Adipose tissue (tissue), 3 donors: Measurements from ENCODE around the gene ELF2. TPM values are rescaled to one million over a fixed set of nuclear protein-coding genes. Genes with fewer than 3 reads are reported as not detected.
"Not testable (repeated sequence)": the region's sequence is repeated elsewhere in the genome, so short reads cannot be mapped to it uniquely, and the experiment has no call there.

Source experiments
- H3K27ac ChIP-seq: one replicate; pipeline ENCODE4 v1.5.1; 2013; ENCODE audit warnings: low read depth, low read length
- WGBS, 3 donors: extraction: QIAGEN DNeasy Blood & Tissue Kit; methylation state at CpG; one replicate each; pipeline ENCODE4 v1.1.7; 2013; 5-methylcytosine and 5-hydroxymethylcytosine counted together
- polyA plus RNA-seq, 3 donors: library from polyadenylated mRNA; stranded (reverse); fragments of 200-250 nt; gene quantifications; one replicate each; pipeline ENCODE4 v1.2.3, GENCODE V29; 2013
- donor health status: healthy with polysubstance abuse.
- donor health status: Bipolar disorder and iron deficiency.
- donor health status: healthy.

ELF2 gene
- 10 to 100 TPM; 11.8 to 17.0 (median 16.8) TPM for polyA plus RNA-seq

DNA sequence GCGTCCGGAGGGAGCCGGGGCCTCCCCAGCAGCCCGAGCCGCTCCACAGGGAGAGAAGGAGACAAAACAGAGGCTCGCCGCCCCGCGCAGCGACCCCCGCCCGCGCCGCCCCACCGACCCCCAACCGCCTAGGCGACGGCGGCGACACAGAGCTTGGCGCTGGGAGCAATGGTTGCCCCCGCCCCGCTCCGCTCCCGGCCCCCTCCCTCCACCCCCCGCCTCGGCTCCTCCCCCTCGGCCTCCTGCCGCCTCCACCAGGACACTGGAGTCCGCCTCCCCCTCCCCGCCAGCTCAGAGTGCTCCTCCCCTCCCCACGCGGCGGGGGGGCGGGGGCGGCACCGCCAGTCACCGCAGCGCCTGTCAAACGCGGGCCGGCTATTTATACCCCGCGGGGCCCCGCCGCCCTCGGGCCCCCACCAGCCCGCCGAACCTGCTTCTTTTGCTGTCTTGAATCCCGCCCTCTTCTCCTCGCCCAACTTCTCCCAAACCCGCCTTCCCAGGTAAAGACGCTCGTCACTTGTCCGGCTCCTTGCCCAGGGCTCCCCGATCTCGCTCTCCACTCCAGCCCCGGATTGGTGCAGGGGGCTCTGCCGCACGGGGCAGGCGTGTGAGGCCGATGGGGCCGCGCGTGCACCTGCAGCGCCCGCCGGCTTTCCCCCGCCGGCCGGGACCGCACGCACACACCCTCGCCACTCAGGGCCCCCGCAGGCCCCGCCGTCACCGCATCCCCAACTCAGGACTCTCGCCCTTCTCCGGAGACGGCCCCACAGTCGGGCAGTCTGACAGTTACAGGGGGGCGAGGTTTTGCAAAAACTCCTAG, at the start of gene ELF2:
ELF2 (minus strand) TSS at position 170 of the 820 bp plus-strand sequence. CDS start 39,517 bp downstream, outside the sequence.
- peak within 1 kb of the TSS; percentile 100 for H3K27ac ChIP-seq
- WGBS, 3 donors, result 0 to 1% (median 1%) methylated on average over 53 to 83 of the region's 83 CpGs

- WGBS, 3 donors, result 88 to 95% (median 89%) methylated on average over 2 of the region's 2 CpGs
- no peak overlapping the region for H3K27ac ChIP-seq
Measured at GRCh38 chr4:139223682-139224317, 46.8 kb upstream of the ELF2 start.

DNA sequence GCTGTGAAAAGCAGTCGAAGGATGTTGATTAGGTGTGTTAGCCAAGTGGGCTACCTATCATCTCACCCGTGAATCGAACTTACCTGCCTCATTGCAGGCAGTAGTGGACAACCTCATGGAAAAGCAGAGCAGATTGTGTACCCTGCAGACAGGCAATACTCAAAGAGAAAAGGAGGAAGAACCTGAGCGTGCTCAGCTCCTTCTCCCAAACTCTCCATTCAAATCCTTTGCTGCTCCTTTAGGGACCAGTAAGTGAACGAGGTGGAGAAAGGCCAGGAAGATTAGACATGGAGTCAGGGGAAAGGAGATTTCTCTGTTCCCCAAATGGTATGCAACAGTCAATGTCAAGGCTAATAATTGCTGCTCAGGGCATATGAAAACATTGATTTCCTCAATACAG, 45.2 kb upstream of the ELF2 start:
- H3K27ac ChIP-seq, result no peak overlapping the region
- 86 to 93% (median 93%) methylated on average over 5 of the region's 5 CpGs for WGBS, 3 donors

- 69 to 88% (median 74%) methylated on average over 5 of the region's 5 CpGs for WGBS, 3 donors
- H3K27ac ChIP-seq, result no peak overlapping the region
Measured at GRCh38 chr4:139221687-139222086, 44.7 kb upstream of the ELF2 start.

DNA sequence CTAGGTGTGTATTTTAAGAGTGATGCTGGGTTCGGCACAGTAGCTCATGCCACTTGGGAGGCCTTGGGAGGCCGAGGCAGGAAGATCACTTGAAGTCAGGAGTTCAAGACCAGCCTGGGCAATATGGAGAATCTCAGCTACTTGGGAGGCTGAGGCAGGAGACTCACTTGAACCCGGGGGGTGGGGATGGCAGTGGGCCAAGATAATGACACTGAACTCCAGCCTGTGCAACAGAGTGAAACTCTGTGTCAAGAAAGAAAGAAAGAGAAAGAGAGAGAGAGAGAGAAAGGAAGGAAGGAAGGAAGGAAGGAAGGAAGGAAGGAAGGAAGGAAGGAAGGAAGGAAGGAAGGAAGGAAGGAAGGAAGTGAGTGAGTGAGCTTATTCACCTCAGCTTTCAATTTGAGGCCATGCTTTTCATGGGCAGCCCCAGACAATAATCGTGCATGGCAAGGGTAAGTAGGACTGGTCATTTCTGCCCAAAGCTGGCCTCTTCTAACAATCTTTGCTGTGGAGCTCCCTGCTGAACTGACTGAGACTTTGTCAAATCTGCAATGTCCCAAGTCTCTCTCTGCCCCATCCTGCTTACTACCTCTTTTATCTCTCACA, 42.5 kb upstream of the ELF2 start:
- WGBS, 3 donors, result 84 to 97% (median 86%) methylated on average over 4 of the region's 4 CpGs
- H3K27ac ChIP-seq, result no peak overlapping the region

DNA sequence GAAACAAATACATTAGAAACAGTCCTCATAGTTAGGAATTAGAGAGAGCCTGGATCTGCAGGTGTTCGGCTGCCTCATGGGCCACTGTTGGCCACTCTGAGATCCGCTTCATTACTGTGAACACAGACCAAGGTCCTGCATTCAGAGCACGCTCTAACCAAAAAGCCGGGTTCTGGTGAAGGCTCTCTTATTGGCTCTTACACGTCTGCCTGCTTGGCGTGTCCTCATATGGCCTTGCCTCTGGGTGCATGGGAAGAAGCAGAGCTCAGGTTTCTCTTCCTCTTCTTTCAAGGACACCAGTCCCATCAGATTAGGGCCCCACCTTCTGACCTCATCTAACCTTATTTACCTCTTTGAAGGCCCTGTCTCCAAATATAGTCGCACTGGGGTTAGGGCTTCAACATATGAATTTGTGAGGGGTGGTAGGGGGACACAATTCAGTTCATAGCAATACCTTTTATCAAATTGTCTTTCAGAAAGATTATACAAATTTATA, 37.1 kb upstream of the ELF2 start:
- H3K27ac ChIP-seq, result no peak overlapping the region
- 28 to 57% (median 56%) methylated on average over 7 of the region's 7 CpGs for WGBS, 3 donors

- whole genome bisulfite sequencing, 3 donors, result 91 to 94% (median 92%) methylated on average over 10 of the region's 10 CpGs
- not testable (repeated sequence) for H3K27ac ChIP-seq
Measured at GRCh38 chr4:139213633-139214032, 36.6 kb upstream of the ELF2 start.

- H3K27ac ChIP-seq, result no peak overlapping the region
- WGBS, 3 donors, result 87 to 94% (median 87%) methylated on average over 3 of the region's 3 CpGs
Measured at GRCh38 chr4:139212900-139213299, 35.9 kb upstream of the ELF2 start.

GRCh38 chr4:139210486-139210885, 33.5 kb upstream of the ELF2 start:
- H3K27ac ChIP-seq, result no peak overlapping the region
- WGBS, 3 donors, result 68 to 93% (median 77%) methylated on average over 1 of the region's 1 CpG

GRCh38 chr4:139209470-139210063, 32.5 kb upstream of the ELF2 start:
- WGBS, 3 donors, result 89 to 95% (median 94%) methylated on average over 3 of the region's 3 CpGs
- no peak overlapping the region for H3K27ac ChIP-seq

- 32 to 70% (median 32%) methylated on average over 3 of the region's 3 CpGs for WGBS, 3 donors
Measured at GRCh38 chr4:139208404-139208945, 31.5 kb upstream of the ELF2 start.

GRCh38 chr4:139207873-139208403, 30.9 kb upstream of the ELF2 start:
- 68 to 93% (median 86%) methylated on average over 2 to 6 of the region's 6 CpGs for WGBS, 3 donors
- no peak overlapping the region for H3K27ac ChIP-seq

More at GRCh38 chr4:139208404-139208945, 31.5 kb upstream of the ELF2 start:
- H3K27ac ChIP-seq, result no peak overlapping the region

DNA sequence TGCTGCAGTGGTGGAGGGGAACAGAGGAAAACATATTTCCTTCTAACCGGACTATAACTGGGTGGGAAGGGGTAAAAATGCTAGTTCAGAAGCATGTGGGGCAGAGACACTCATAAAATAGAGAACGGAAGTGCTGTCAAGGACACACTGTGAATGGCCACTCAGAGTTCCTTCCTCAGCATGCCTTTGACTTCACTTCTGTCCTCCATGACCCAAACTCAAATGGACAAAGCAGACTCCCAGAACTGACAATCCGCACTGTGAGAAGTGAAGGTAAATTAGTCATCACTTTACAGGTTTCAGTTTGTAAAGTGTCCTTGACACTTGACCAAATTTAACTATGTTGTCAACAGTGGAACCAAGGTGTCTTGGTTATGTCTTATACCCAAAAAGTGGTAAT, 30.2 kb upstream of the ELF2 start:
- 51 to 64% (median 63%) methylated on average over 3 of the region's 3 CpGs for WGBS, 3 donors
- H3K27ac ChIP-seq, result no peak overlapping the region

GRCh38 chr4:139202991-139203390, 26.0 kb upstream of the ELF2 start:
- H3K27ac ChIP-seq, result no peak overlapping the region
- WGBS, 3 donors, result 93 to 97% (median 95%) methylated on average over 2 of the region's 2 CpGs

GRCh38 chr4:139200506-139200905, 23.5 kb upstream of the ELF2 start:
- 74 to 93% (median 84%) methylated on average over 4 of the region's 4 CpGs for WGBS, 3 donors
- no peak overlapping the region for H3K27ac ChIP-seq

DNA sequence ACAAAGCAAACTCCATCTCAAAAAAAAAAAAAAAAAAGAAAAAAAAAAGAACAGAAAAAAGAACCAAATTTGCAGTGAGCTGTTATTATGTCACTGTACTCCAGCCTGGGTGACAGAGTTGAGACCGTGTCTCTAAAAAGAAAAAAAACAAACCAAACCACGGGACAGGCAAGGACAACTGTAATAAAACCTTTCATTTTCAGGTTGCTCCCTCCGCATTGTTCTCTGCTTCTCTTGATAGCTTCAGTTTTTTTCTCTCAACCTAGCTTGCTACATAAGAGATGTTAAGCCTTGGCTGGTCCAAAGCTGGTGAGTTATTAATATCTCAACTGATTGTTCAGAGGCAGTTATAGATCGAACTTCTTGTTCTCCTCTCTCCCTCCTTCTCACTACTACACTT, 23.1 kb upstream of the ELF2 start:
- no peak overlapping the region for H3K27ac ChIP-seq
- WGBS, 3 donors, result 74 to 84% (median 80%) methylated on average over 4 of the region's 4 CpGs

DNA sequence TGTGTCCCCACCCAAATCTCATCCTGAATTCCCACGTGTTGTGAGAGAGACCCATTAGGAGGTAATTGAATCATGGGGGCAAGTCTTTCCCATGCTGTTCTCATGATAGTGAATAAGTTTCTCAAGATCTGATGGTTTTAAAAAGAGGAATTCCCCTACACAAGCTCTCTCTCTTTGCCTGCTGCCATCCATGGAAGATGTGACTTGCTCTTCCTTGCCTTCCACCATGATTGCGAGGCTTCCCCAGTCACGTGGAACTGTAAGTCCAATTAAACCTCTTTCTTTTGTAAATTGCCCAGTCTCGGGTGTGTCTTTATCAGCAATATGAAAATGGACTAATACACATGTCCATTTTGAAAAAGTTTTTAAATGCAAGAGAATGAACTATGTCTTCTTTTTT, 20.2 kb upstream of the ELF2 start:
- 85 to 89% (median 87%) methylated on average over 4 of the region's 4 CpGs for WGBS, 3 donors
- H3K27ac ChIP-seq, result not testable (repeated sequence)

- WGBS, 3 donors, result 54 to 78% (median 76%) methylated on average over 3 of the region's 3 CpGs
- H3K27ac ChIP-seq, result no peak overlapping the region
Measured at GRCh38 chr4:139196462-139196861, 19.4 kb upstream of the ELF2 start.
